ENCODE results near the gene PRPF8. TPM values are rescaled to one million over a fixed set of nuclear protein-coding genes. Genes with fewer than 3 reads are reported as not detected.

The PRPF8 gene
- total and polyA plus RNA-seq, 7 donors = 25.9 to 155 (median 115) TPM

DNA sequence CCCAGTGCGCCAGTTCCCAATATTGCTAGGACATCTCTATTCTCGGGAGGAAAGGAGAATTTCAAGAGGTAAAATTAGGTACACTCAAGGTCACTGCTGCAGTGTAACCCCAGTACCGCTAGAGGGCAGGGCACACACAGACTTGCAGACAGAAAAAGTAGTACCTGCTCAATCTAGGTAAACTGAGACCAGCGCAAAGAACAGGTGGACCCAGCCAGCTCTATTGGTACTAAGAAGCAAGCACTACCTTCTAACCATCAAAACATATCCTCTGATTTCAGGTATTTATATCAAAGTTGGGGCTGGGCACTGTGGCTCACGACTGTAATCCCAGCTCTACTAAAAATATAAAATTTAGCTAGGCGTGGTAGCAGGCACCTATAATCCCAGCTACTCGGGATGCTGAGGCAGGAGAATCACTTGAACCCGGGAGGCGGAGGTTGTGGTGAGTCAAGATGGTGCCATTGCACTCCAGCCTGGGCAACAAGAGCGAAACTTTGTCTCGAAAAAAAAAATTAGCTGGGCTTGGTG is 36.3 kb upstream of the PRPF8 start:
- peaks cover 0 to 51% (median 42%) of the 10 kb centered on the region in 4 donors for H3K4me1 ChIP-seq
- intact Hi-C loops (cut with DNase I) = loop anchor here (2.0 kb wide), 1 partner anchor 146 kb away; no protein-coding TSS in a partner anchor
- DNase-seq = peak; percentile 82
- TF ChIP-seq, protein P1, sequence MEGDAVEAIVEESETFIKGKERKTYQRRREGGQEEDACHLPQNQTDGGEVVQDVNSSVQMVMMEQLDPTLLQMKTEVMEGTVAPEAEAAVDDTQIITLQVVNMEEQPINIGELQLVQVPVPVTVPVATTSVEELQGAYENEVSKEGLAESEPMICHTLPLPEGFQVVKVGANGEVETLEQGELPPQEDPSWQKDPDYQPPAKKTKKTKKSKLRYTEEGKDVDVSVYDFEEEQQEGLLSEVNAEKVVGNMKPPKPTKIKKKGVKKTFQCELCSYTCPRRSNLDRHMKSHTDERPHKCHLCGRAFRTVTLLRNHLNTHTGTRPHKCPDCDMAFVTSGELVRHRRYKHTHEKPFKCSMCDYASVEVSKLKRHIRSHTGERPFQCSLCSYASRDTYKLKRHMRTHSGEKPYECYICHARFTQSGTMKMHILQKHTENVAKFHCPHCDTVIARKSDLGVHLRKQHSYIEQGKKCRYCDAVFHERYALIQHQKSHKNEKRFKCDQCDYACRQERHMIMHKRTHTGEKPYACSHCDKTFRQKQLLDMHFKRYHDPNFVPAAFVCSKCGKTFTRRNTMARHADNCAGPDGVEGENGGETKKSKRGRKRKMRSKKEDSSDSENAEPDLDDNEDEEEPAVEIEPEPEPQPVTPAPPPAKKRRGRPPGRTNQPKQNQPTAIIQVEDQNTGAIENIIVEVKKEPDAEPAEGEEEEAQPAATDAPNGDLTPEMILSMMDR (IDR thresholded peaks at IDR 0.05) = peak; percentile 89 to 98 (median 98)
- no peak for TF ChIP-seq POLR2A (IDR thresholded peaks at IDR 0.05)
- H3K27me3 ChIP-seq = no peaks in the 10 kb centered on the region
- WGBS, 2 donors = 20 to 39% methylated on average over 11 of the region's 11 CpGs
- H3K9me3 ChIP-seq = no peaks in the 10 kb centered on the region
- peak overlapping the region in 1 of 4 donors; percentile 8 for H3K4me3 ChIP-seq
- peak overlapping the region in 3 of 4 donors; percentile 16 to 53 (median 25) for H3K27ac ChIP-seq
- no peaks in the 10 kb centered on the region for H3K36me3 ChIP-seq

DNA sequence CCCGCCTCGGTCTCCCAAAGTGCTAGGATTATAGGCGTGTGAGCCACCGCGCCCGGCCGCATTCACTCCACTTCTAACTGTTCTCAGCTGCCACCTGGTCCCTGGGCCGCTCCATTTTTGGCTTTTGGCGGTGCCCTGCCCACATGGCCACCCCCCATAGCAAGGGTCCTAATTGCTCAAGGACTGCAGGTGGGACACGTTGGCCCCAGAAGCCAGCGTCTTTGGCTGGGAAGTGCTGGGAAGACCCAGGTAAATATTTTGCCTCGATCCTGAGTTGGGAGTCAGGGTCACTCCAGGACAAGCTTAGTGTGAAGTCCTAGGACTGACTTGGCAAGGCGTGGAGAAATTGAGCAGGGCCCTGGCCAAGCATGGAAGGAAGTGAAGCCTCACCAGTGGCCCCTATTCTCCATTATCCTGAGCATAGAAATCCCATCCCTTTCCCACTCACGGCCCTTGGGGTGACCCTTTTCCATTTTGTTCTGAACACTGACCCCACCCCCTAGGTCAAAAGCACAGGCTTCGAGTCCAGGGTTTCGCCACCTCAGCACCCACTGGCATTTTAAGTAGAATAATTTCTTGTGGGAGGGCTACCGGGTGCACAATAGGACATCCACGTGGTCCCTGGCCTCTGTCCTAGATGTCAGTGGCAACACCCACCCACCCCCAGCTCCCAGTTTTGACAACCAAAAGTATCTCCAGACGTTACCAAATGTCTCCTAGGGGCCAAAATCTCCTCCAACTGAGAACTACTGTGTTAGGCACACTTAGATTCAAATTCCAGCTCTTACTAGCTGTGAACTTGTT is 33.9 kb upstream of the PRPF8 start:
- Histone ChIP-seq H3K36me3 (peaks cover 0 to 6% (median under 1%) of the 10 kb centered on the region in 4 donors), H3K4me1 (peaks cover 0 to 41% (median 33%) of the 10 kb centered on the region in 4 donors), H3K27me3 (no peaks in the 10 kb centered on the region), H3K27ac (peak overlapping the region; percentile 95 to 100 (median 99)), H3K4me3 (peak overlapping the region in 1 of 4 donors; percentile 69), H3K9me3 (no peaks in the 10 kb centered on the region)
- no peak for TF ChIP-seq POLR2AphosphoS5 (IDR thresholded peaks at IDR 0.05)
- TF ChIP-seq, protein P1 (IDR thresholded peaks at IDR 0.05) = no peak
- no peak for TF ChIP-seq EP300 (IDR thresholded peaks at IDR 0.05)
- no peak for TF ChIP-seq POLR2A (IDR thresholded peaks at IDR 0.05)
- 72 to 86% methylated on average over 19 of the region's 19 CpGs for WGBS, 2 donors
- intact Hi-C loops (cut with DNase I) = loop anchor here (5.0 kb wide), 1 partner anchor 324 kb away; the partner anchor contains the start of gene OVCA2
- no peak for DNase-seq

DNA sequence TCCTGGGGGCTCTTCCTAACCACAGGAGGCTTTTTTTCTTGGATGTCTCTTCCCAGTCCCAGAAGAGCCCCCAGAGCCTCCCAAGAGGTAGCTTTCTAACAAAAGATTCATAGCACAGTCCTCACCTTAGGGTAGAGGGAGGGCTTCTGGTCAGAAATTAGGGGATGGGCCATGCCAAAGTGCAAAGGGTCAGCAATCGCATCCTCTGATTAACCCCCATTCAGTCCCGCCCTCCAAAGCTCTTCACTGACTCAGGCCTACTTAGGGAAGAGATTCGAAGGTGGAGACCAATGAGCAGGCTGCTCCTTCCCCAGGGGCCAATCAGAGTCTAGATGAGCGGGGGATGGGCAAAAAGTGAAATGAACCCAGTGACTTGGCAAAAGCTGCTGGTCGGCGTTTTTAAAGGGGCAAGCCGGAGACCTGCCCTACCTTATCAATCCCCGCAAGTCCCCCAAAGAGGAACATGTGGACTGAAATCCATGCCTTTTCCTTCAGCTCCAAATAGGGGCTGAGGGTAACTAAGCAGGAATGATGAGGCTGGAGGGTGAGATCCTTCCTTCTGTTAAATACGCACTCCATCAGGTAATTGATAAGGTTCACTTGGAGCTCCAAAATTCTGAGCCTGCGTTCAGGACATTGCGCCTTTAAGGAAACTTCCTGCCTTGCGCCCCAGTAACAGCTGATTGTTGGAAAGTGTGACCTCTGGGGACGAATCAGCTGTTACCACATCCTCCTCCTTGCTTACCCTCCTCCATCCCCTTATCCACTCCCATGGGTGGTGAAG is 32.4 kb upstream of the PRPF8 start:
- Histone ChIP-seq H3K36me3 (peaks cover 0 to 20% (median 8%) of the 10 kb centered on the region in 4 donors), H3K4me3 (peak overlapping the region; percentile 39 to 72 (median 64)), H3K27ac (peak overlapping the region; percentile 95 to 100 (median 99)), H3K27me3 (no peaks in the 10 kb centered on the region), H3K4me1 (peaks cover 0 to 49% (median 39%) of the 10 kb centered on the region in 4 donors), H3K9me3 (no peaks in the 10 kb centered on the region)
- intact Hi-C loops (cut with DNase I) = loop anchor here (2.0 to 5.0 kb wide), 3 partner anchors 70 to 325 kb away; partner anchors contain the start of gene OVCA2
- peak; percentile 98 for DNase-seq
- peak; percentile 77 to 86 (median 78) for TF ChIP-seq POLR2AphosphoS5 (IDR thresholded peaks at IDR 0.05)
- TF ChIP-seq, protein P1 (IDR thresholded peaks at IDR 0.05) = no peak
- TF ChIP-seq POLR2A (IDR thresholded peaks at IDR 0.05) = peak; percentile 64 to 80
- peak in 1 of 4 donors; percentile 71 for TF ChIP-seq EP300 (IDR thresholded peaks at IDR 0.05)
- WGBS, 2 donors = 1% methylated on average over 13 of the region's 13 CpGs

DNA sequence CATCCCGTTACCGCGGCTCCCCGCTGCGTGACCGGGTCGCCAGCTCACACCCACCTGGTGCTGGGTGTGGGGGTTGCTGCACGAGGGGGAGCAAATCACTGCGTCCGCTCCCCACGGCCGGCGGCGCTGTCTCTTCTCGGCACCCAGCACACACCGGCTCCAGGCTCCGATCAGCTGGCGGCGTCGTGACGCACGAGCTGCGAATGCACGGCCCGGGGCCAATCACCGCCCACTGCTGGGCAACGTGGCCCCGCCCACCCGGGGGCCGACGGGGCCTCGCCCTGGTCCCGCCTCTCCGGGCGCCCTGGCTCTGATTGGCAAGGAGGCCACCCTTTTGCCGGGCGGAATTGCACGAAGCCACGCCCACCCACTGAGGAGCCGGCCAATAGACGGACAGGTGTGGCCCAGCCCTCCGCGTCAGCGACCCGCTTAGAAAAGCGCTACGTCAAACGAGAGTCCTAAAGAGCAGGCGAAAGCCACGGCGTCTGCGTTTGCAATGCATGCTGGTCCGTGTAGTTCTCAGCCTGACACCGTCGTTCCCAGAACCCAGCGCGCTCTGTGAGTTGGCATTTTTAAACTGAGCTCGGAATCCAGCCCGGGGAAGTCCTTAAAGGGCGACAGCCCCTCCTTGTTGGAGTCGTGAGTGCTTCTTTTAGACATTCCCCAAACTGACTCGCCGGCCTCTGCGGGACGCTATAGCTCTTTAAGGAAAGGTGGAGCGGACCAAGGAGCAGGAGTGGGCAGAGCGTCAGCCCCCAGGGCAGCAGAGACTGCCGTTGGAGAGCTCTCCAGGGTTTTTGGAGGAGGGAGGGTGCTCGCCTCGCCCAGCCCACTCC is 31.6 kb upstream of the PRPF8 start:
- peaks cover 0 to 49% (median 39%) of the 10 kb centered on the region in 4 donors for H3K4me1 ChIP-seq
- H3K36me3 ChIP-seq = peaks cover 0 to 27% (median 12%) of the 10 kb centered on the region in 4 donors
- no peaks in the 10 kb centered on the region for H3K9me3 ChIP-seq
- H3K4me3 ChIP-seq = peak overlapping the region; percentile 73 to 99 (median 90)
- intact Hi-C loops (cut with DNase I) = loop anchor here (2.0 to 5.0 kb wide), 3 partner anchors 71 to 326 kb away; partner anchors contain the start of gene OVCA2
- H3K27me3 ChIP-seq = no peaks in the 10 kb centered on the region
- TF ChIP-seq POLR2AphosphoS5 (IDR thresholded peaks at IDR 0.05) = peak; percentile 100
- TF ChIP-seq, protein P1 (IDR thresholded peaks at IDR 0.05) = no peak
- peak in 1 of 4 donors; percentile 94 for TF ChIP-seq EP300 (IDR thresholded peaks at IDR 0.05)
- peak; percentile 100 for TF ChIP-seq POLR2A (IDR thresholded peaks at IDR 0.05)
- peak overlapping the region; percentile 99 to 100 (median 100) for H3K27ac ChIP-seq
- DNase-seq = peak; percentile 100
- WGBS, 2 donors = 0% methylated on average over 70 of the region's 70 CpGs
